HCEC 1CT (cell line): ENCODE measurements around the gene RBM17.
"Not testable (repeated sequence)": the region's sequence is repeated elsewhere in the genome, so short reads cannot be mapped to it uniquely, and the experiment has no call there.

Experiments used
- DNase-seq: peaks from one replicate; pipeline ENCODE4 v3.0.0-alpha.2; 2017

The RBM17 gene

GRCh38 chr10:6082496-6083395 is 6.1 kb upstream of the RBM17 start:
- no peak for DNase-seq

- DNase-seq: no peak
Observed at GRCh38 chr10:6083523-6084475, 5.0 kb upstream of the RBM17 start.

GRCh38 chr10:6086375-6087233 is 2.2 kb upstream of the RBM17 start:
- peak; percentile 89 for DNase-seq

- peak; percentile 24 for DNase-seq
Observed at GRCh38 chr10:6089334-6090219, 743 bp downstream of the RBM17 start.

DNA sequence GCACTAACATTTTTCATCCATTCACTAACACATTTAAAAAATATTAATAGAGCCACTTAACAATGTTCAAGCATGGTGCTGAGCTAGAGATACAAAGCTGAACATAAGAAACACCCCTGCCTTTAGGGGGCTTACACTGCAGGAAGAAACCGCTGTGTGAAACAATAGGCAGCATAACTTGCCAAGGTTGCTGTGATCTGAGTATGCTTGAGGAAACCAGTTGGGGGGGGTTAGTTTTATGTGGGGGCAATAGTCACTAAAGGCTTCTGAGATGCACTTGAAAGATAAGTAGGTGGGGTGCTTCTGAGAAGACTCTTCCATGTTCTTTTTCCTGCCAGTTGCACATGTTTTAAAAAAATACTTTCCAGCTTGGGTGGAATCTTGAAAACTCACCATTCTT is 2.8 kb downstream of the RBM17 start:
- no peak for DNase-seq

GRCh38 chr10:6092731-6093130 is 3.9 kb downstream of the RBM17 start:
- DNase-seq: no peak

- DNase-seq: no peak
Observed at GRCh38 chr10:6095810-6096570, 7.2 kb downstream of the RBM17 start.

- no peak for DNase-seq
Observed at GRCh38 chr10:6097063-6097462, 8.2 kb downstream of the RBM17 start.

DNA sequence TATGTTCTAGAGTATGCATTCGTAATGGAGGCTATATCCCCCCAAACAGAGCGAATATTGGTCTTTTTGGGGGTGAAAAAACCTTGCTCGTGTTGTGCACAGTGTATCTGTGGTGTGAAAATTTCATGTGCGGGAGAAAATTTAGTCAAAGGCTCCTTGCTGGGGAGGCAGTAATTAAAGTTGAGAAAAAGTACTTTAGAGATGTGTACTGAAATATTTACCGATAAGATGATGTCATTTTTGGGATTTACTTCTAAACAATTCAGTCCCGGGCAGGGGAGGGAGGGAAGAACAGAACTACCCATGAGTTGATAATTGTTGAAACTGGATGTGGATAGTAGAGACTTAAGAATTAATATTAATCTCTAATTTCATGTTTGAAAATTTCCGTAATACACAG is 9.3 kb downstream of the RBM17 start:
- DNase-seq: no peak

DNA sequence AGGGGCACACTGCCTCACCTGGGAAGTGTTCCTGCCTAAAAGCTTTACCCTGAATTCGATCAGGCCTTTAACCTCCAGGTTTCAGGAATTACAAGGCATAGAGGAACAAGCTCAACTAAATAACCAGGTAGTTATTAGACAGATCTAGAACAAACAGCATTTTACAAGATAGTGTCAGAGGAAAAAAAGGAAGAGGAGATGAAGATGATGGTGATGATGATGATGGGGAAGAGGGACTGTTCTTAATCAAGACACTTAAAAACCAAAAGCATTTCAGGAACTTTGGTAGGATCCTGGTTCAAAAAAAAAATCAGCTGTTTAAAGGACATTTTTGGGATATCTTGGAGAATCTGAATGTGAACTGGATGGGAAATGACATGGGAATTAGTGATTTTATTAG is 11.5 kb downstream of the RBM17 start:
- no peak for DNase-seq

DNA sequence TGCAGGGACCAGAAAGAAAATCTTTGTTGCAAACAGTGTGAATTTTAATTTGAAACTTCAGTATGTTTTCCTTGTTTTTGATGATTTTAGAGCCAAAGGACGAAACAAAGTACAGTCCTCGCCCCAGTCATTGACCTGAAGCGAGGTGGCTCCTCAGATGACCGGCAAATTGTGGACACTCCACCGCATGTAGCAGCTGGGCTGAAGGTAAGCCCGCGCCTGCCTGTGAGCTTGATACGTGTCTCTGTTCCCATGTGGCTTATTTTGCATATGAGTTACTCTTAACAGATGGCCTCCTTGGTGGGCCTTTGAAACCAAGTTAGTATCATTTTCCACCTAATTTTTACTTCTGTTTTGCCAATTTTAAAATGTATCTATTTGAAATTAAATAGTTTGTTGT is 12.3 kb downstream of the RBM17 start:
- DNase-seq: no peak

DNA sequence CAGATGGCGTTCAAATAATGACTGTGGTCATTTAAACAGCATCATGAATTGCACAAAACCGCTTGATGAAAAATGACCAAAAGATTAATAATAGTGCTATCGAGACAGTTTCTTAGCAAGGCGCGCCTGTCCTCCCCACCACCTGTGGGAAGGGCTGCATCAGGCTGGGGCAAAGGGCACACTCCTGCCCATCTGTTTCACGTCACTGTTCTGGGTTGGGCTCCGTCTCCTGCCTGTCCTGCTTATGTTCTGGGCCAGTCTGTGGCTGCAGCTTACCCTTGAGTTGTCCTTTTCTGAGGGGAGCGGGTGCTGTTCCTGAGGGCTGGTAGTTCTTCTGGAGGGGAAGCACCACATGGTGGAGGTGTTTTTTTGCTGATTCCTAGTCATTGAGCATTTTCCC is 13.3 kb downstream of the RBM17 start:
- no peak for DNase-seq

DNA sequence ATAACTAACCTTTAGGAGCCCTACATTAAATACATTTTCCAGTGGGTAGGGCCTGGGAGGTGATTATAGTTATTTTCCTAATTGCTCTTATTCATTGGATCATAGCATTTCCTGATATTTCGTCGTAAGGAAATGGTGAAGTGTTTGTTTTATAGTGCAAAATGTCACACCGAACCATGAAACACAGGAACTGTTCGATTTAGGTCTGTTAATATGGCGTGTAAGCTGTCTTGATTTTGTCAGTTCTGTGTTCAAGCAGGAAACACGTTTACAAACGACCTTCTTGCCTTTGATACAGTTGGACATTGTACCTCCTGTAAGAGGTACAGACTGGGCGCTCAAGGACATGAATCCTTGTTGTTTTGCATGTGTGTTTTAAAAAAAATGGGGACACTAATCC is 14.8 kb downstream of the RBM17 start:
- DNase-seq: no peak

DNA sequence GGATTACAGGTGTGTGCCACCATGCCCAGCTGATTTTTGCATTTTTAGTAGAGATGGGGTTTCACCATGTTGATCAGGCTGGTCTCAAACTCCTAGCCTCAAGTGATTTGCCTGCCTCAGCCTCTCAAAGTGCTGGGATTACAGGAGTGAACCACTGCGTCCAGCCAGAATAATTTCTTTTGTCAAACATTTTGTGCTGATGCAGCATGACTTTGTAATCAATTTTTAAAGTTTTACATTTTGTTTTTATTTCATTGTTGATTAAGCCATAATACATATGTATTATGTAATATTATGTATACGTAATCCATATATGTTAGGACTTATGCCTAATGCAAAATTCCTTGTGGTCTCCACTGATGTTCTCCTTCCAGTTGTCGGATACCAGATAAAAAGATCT is 18.8 kb downstream of the RBM17 start:
- not testable (repeated sequence) for DNase-seq

- DNase-seq: no peak
Observed at GRCh38 chr10:6108072-6108471, 19.2 kb downstream of the RBM17 start.

- peak; percentile 45 for DNase-seq
Observed at GRCh38 chr10:6108631-6109443, 20.0 kb downstream of the RBM17 start.

DNA sequence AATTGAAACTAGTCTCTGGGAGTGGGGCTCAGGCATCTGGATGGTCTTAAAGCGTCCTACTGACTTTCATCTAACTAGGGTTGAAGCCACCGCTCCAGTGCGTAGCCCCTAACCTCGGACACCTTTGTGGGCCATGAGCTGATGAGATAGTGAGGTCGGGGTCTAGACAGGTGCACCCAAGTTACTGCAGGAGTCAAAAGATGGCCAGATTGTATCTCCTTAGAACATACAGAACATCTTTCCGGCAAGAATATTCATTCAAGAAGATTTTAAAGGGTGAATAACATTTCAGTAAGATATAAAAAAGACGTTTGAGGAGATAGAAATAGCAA is 20.6 kb downstream of the RBM17 start:
- DNase-seq: no peak

DNA sequence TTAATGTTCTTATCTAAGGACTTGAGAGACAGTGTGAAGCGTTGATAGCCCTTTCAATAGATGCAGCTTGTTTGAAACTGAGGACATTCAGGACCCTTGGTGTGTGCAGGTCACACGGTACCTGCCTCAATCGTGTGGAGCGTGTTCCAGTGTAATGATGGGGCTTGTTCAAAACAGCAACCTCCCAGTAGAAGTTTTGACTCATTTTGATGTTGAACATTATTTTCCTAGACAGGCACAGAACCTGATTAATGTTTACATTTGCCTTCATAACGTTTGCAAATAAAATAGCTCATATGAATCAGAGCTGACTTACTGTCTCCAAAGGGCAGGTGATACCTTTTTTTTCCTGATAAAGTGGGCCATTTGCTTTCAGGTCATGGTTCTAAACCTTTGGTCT is 21.3 kb downstream of the RBM17 start:
- DNase-seq: no peak

- DNase-seq: no peak
Observed at GRCh38 chr10:6112893-6113292, 24.1 kb downstream of the RBM17 start.

GRCh38 chr10:6114299-6114698 is 25.5 kb downstream of the RBM17 start:
- DNase-seq: peak; percentile 41
